HG03571 (cell line): ENCODE measurements around the gene PANX2.

Experiments
- ATAC-seq: cut with Tn5 transposase; IDR thresholded peaks from one replicate; pipeline ENCODE4 v1.9.1; 2021; ENCODE audit not compliant: unreplicated experiment

Gene PANX2

GRCh38 chr22:50211147-50211546, 40.6 kb downstream of the PANX2 start:
- ATAC-seq, result no peak

GRCh38 chr22:50213263-50213662, 42.7 kb downstream of the PANX2 start:
- no peak for ATAC-seq

- no peak for ATAC-seq
Measured at GRCh38 chr22:50215297-50216054, 44.9 kb downstream of the PANX2 start.

DNA sequence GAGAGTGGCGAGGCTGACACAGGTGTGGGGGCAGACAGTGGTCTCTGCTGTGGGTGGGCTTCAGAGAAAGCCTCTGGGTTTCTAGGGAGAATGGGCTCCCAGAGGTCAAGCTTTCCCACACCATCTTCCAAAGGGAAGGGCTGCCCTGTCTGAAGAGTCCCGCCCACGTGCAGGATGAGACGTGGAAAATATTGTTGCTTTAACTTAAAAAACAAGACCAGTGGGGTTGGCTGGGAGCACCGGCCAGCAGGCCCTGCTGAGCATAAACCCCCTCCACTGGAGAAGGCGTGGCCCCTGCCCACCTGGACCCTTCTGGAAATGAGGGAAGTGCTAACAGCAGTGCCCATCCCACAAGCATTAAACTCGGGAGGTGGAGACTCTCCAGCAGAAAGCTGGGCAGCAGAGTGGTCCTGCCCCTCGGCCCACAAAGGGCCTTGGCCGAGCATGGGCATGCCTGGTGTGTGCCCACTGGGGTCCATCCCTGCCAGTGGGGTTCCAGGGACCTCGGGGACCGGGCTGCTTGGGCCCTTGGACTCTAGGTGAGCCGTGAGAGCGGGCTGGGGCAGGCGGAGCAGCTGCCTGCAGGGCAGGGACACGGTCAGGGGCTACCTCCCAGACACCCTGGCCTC, 45.6 kb downstream of the PANX2 start:
- no peak for ATAC-seq

DNA sequence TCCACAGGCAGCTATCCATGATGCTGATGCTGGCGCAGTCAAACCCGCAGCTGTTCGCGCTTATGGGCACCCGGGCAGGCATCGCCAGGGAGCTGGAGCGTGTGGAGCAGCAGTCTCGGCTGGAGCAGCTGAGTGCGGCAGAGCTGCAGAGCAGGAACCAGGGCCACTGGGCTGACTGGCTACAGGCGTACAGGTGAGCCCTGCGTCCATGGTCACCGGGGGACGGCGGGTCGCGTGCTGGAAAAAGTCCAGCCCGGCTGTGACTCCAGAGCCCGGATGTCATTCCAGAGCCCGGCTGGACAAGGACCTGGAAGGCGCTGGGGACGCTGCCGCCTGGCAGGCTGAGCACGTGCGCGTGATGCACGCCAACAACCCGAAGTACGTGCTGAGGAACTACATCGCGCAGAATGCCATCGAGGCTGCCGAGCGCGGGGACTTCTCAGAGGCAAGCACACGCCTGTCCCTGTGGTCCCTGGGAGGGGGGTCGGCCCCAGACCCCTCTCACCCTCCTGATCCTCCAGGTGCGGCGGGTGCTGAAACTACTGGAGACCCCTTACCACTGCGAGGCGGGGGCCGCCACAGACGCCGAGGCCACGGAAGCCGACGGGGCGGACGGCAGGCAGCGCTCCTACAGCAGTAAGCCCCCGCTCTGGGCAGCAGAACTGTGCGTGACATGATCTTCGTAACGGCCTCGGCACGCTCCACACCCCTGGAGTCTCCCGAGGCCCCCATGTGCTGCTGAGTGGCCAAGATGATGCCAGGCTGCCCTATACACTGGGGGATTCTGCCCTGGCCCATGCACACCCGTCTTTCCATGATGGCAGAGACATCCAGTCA, 46.4 kb downstream of the PANX2 start:
- no peak for ATAC-seq

- no peak for ATAC-seq
Measured at GRCh38 chr22:50217543-50218152, 47.1 kb downstream of the PANX2 start.

- ATAC-seq, result no peak
Measured at GRCh38 chr22:50218153-50218995, 47.8 kb downstream of the PANX2 start.

DNA sequence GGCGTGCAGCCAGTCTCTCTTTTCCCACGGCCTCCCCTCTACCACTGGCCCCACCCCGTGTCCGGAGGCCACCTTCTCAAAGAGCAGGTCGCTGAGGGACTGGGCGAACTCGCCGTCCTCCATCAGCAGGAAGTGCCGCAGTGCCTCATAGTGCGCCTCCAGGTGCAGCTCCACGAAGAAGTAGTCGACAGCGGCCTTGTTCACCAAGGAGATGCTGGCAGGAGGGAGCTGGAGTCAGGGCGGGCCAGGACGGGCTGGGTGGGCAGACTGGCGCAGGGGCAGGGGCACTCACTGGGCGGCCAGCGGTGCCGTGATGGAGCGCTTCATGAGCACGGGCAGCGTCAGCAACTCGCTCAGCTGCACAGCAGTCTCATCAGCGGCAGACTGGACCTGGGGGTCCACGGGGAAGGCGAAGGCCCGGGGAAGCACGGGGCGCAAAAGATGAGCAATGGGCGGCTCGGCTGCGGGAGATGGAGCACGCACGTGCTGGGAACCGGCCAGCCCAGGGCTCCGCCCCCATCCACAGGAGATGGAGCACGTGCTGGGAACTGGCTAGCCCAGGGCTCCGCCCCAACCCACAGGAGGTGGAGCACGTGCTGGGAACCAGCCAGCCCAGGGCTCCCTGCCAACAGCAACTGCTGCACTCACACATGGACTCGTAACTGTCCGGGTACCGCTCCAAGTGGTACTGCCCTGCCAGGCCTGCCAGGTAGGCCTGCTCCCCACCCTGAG, 48.6 kb downstream of the PANX2 start:
- ATAC-seq, result no peak

DNA sequence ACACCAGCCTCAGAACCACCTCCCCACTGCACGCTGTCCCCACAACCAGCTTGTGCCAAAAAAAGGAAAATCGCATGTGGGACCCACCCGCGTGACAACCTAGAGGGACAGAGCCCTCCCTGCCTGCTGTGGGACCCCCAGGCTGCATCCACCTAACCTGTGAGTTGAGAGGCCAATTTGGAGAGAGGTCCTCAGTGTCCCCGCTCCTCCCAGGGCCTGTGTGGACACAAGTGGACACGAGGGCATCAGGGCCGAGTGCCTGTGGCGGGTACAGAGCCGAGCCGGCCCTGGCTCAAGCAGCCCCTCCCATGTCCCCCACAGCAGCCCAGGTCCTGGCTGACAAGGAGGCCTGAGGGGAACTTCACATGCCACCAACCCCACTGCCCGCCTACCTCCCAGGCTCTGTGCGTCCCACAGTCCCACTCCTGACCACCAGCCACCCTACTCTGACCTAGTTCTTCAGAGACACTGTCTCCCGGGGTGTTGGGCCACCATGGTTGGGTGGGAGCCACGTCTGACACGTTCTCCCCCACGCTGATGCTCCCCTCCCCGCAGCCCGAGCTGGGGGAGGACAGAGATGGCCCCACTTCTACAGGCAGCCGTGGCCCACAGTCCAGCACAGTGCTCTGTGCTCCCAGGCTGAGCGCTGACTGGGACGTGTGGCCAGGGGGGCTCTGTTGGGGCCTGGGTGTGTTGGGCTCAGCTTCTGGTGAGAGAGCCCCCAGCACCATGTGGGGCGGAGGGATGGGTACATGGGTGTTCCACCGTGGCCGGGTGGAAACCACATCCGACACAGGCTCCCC, 49.5 kb downstream of the PANX2 start:
- no peak for ATAC-seq

DNA sequence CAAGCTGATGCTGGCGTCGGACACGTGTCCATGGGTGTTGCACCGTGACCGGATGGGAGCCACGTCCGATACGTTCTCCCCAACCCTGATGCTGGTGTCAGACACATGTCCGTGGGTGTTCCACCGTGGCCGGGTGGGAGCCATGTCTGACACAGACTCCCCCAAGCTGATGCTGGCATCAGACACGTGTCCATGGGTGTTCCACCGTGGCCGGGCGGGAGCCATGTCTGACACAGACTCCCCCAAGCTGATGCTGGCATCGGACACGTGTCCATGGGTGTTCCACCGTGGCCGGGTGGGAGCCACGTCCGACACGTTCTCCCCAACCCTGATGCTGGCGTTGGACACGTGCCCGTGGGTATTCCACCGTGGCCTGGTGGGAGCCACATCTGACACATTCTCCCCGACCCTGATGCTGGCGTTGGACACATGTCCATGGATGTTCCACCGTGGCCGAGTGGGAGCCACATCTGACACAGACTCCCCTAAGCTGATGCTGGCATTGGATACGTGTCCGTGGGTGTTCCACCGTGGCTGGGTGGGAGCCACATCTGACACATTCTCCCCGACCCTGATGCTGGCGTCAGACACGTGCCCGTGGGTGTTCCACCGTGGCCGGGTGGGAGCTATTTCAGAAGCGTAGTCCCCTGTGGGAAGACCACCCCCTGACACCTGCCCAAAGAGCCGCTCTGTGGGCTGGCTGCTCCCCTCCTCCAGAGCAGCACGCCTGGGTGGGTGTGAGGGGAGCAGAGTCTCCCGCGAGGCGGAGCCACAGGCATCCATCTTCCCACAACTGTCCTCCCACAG, 50.3 kb downstream of the PANX2 start:
- ATAC-seq, result no peak

GRCh38 chr22:50221410-50222300, 51.1 kb downstream of the PANX2 start:
- ATAC-seq, result no peak

DNA sequence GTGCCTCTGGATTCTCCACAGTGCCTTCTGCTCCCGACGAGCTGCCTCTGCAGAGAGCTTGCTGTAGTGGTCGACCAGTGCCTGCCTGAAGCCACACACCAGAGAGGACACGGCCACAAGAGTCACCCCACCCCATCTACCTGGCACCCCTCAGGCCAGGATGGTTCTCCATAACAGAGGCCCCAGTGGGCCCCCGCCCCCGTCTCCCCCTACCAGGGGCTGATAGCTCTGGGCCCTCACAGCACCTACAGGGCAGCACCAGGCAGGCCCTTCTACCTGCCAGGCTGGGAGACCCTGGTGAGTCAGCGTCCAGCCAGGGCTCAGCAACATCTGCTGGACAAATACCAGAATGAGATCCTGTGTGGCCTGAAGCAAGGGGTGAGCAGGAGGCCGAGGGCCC, 52.0 kb downstream of the PANX2 start:
- ATAC-seq, result no peak

GRCh38 chr22:50224071-50224470, 53.5 kb downstream of the PANX2 start:
- ATAC-seq, result no peak

DNA sequence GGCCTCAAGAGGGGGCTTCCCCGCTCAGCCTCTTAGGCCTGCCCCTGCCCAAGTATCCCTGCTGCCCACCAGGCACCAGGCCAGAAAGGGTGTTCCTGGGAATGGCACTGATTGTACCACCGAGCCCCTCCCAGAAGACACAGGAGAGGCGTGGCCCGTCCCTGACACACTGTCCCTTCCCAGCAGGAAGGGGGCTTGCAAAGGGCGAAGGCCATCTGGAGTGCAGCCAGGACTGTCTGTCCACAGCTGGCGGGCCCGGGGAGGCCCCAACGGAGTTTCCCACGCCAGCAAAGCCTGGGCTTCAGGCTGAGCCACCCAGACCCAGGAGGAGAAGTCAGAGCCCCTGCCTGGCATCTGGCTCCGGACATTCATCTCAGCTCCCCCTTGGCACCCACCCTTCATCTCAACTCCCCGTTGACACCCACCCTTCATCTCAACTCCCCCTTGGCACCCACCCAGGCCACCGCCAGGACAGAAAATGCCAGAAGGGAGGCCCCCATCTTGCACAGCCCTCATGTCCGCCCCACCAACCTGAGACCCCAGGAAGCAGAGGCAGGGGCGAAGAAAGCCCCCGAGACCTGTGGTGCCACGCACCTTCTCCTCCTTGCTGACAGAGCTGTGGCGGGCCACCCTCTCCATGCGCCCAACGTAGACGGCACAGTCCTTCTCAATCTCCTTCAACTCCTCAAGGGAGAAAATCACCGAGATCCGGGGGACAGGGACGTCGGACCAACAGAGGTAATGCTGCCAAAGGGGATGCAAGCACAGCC, 54.9 kb downstream of the PANX2 start:
- ATAC-seq, result no peak

GRCh38 chr22:50226063-50226874, 55.7 kb downstream of the PANX2 start:
- ATAC-seq, result no peak

GRCh38 chr22:50226875-50227165, 56.3 kb downstream of the PANX2 start:
- no peak for ATAC-seq
